K562 (cell line): Measurements from ENCODE around the gene FOXK2. TPM values are rescaled to one million over a fixed set of nuclear protein-coding genes. Genes with fewer than 3 reads are reported as not detected.
A peak's percentile ranks its signal among the peaks of the same experiment; 100 is the strongest.

Experiments used
- ETV6 ChIP-seq, 3 experiments: fragments of 150-350 bp in 1 of 3; sonication (generic) in 1 of 3; formaldehyde crosslinking in 1 of 3; IDR thresholded peaks; 2 replicates each; pipeline versions ENCODE4 v1.6.1 to v1.8.0; 2014 to 2022; ENCODE audit warnings: borderline replicate concordance in 2 of 3, low read depth in 2 of 3, antibody characterized with exemption in 1 of 3, low read length in 1 of 3, mild to moderate bottlenecking in 1 of 3, missing genetic modification reagents in 1 of 3
- GABPB2 ChIP-seq: fragments of 250-450 bp; sonication (Bioruptor Pico); conservative IDR thresholded peaks from 2 replicates; pipeline ENCODE4 v1.5.1; 2021; ENCODE audit warnings: mild to moderate bottlenecking
- JUNB ChIP-seq: fragments of 450-650 bp; formaldehyde crosslinking; conservative IDR thresholded peaks from 2 replicates; pipeline ENCODE4 v1.4.0; 2020; ENCODE audit warnings: mild to moderate bottlenecking
- MNT ChIP-seq, 2 experiments: fragments of 450-650 bp; conservative IDR thresholded peaks; 2 replicates each; pipeline ENCODE4 v1.6.1; 2017; ENCODE audit warnings: mild to moderate bottlenecking in 2 of 2, moderate library complexity in 2 of 2
- SAFB2 ChIP-seq: fragments of 200-400 bp; formaldehyde crosslinking; IDR thresholded peaks from 2 replicates; pipeline ENCODE4 v1.6.1; 2018; ENCODE audit warnings: borderline replicate concordance, low read length, low read depth, moderate library complexity; ENCODE audit not compliant: severe bottlenecking
- TFAP4 ChIP-seq: sonication (generic); formaldehyde crosslinking; IDR thresholded peaks from 2 replicates; pipeline ENCODE4 v1.8.0; 2022; ENCODE audit warnings: missing genetic modification reagents, mild to moderate bottlenecking, moderate library complexity, borderline replicate concordance
- polyA plus RNA-seq, 8 experiments: library from polyadenylated mRNA; depleted of rRNA in 4 of 8; stranded (reverse) in 5 of 8; unstranded in 3 of 8; fragments of >200 nt; fragmentation: Nextera tagmentation in 2 of 8; fragmentation: Illumina TruSeq in 1 of 8; extraction: Ambion mirVana in 2 of 8; extraction: Trizol in 1 of 8; gene quantifications; 2 replicates each; pipeline versions ENCODE4 v1.2.1 to v1.2.3, GENCODE V29; 2011 to 2014; ENCODE audit warnings: inconsistent platforms in 1 of 8, missing spikeins in 1 of 8
- total RNA-seq, 7 experiments: library from RNA; depleted of rRNA in 6 of 7; stranded (reverse); fragments of >200 nt in 6 of 7; fragmentation: Illumina TruSeq in 2 of 7; extraction: Trizol in 2 of 7; gene quantifications; 2 replicates each; pipeline versions ENCODE4 v1.2.1 to v1.2.3, GENCODE V29; 2011 to 2021; ENCODE audit warnings: low replicate concordance in 1 of 7
- TF ChIP-seq, protein P1 (sequence below): sonication (generic); formaldehyde crosslinking; IDR thresholded peaks from 2 replicates; pipeline ENCODE4 v1.8.1; 2023; ENCODE audit warnings: missing genetic modification reagents, mild to moderate bottlenecking, borderline replicate concordance
- TF ChIP-seq, protein P2 (sequence below), 2 experiments: fragments of 450-650 bp in 1 of 2; sonication (generic) in 1 of 2; formaldehyde crosslinking in 1 of 2; IDR thresholded peaks; 2 replicates each; pipeline versions ENCODE4 v1.7.1 to v1.9.0; 2016 to 2022; ENCODE audit warnings: inconsistent platforms in 1 of 2, mild to moderate bottlenecking in 1 of 2, missing genetic modification reagents in 1 of 2

FOXK2 gene
- total and polyA plus RNA-seq, 9 of the 15 experiments (the other 6 are each of a cell fraction or from before 2014, with no cell fraction given) = 3.0 to 86.0 (median 44.1) TPM

- TF ChIP-seq, protein P1, sequence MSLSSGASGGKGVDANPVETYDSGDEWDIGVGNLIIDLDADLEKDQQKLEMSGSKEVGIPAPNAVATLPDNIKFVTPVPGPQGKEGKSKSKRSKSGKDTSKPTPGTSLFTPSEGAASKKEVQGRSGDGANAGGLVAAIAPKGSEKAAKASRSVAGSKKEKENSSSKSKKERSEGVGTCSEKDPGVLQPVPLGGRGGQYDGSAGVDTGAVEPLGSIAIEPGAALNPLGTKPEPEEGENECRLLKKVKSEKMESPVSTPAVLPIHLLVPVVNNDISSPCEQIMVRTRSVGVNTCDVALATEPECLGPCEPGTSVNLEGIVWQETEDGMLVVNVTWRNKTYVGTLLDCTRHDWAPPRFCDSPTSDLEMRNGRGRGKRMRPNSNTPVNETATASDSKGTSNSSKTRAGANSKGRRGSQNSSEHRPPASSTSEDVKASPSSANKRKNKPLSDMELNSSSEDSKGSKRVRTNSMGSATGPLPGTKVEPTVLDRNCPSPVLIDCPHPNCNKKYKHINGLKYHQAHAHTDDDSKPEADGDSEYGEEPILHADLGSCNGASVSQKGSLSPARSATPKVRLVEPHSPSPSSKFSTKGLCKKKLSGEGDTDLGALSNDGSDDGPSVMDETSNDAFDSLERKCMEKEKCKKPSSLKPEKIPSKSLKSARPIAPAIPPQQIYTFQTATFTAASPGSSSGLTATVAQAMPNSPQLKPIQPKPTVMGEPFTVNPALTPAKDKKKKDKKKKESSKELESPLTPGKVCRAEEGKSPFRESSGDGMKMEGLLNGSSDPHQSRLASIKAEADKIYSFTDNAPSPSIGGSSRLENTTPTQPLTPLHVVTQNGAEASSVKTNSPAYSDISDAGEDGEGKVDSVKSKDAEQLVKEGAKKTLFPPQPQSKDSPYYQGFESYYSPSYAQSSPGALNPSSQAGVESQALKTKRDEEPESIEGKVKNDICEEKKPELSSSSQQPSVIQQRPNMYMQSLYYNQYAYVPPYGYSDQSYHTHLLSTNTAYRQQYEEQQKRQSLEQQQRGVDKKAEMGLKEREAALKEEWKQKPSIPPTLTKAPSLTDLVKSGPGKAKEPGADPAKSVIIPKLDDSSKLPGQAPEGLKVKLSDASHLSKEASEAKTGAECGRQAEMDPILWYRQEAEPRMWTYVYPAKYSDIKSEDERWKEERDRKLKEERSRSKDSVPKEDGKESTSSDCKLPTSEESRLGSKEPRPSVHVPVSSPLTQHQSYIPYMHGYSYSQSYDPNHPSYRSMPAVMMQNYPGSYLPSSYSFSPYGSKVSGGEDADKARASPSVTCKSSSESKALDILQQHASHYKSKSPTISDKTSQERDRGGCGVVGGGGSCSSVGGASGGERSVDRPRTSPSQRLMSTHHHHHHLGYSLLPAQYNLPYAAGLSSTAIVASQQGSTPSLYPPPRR = peak; percentile 54; the same call in 1 of the 2 replicates
- no peak for TF ChIP-seq GABPB2 (CRISPR knock-in tag)
- TF ChIP-seq TFAP4 (CRISPR knock-in tag) = peak; percentile 88
- TF ChIP-seq JUNB (CRISPR knock-in tag) = no peak
- no peak for TF ChIP-seq SAFB2
- no peak for TF ChIP-seq ETV6 (IDR thresholded peaks at IDR 0.05; ENCODE audit: borderline replicate concordance in 1 of 2, low read depth in 2 of 2, low read length in 1 of 2)
- TF ChIP-seq ETV6 (CRISPR knock-in tag; IDR thresholded peaks at IDR 0.05; ENCODE audit: borderline replicate concordance) = no peak
- TF ChIP-seq MNT (conservative IDR thresholded peaks at IDR 0.05) = peak; percentile 75 to 93
- TF ChIP-seq, protein P2, sequence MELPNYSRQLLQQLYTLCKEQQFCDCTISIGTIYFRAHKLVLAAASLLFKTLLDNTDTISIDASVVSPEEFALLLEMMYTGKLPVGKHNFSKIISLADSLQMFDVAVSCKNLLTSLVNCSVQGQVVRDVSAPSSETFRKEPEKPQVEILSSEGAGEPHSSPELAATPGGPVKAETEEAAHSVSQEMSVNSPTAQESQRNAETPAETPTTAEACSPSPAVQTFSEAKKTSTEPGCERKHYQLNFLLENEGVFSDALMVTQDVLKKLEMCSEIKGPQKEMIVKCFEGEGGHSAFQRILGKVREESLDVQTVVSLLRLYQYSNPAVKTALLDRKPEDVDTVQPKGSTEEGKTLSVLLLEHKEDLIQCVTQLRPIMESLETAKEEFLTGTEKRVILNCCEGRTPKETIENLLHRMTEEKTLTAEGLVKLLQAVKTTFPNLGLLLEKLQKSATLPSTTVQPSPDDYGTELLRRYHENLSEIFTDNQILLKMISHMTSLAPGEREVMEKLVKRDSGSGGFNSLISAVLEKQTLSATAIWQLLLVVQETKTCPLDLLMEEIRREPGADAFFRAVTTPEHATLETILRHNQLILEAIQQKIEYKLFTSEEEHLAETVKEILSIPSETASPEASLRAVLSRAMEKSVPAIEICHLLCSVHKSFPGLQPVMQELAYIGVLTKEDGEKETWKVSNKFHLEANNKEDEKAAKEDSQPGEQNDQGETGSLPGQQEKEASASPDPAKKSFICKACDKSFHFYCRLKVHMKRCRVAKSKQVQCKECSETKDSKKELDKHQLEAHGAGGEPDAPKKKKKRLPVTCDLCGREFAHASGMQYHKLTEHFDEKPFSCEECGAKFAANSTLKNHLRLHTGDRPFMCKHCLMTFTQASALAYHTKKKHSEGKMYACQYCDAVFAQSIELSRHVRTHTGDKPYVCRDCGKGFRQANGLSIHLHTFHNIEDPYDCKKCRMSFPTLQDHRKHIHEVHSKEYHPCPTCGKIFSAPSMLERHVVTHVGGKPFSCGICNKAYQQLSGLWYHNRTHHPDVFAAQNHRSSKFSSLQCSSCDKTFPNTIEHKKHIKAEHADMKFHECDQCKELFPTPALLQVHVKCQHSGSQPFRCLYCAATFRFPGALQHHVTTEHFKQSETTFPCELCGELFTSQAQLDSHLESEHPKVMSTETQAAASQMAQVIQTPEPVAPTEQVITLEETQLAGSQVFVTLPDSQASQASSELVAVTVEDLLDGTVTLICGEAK (IDR thresholded peaks at IDR 0.05) = peak; percentile 72
- TF ChIP-seq, protein P2 (CRISPR knock-in tag; IDR thresholded peaks at IDR 0.05) = no peak
These were observed 128.7 kb downstream of the FOXK2 start, which contains the start of gene WDR45B (continued) for GRCh38 chr17:82648165-82648668.
